HepG2 (cell line): Measurements from ENCODE around the gene TMEM236. TPM values are rescaled to one million over a fixed set of nuclear protein-coding genes. Genes with fewer than 3 reads are reported as not detected.

Experiments
- ATAC-seq: fragments of 200-7000 bp; cut with Tn5 transposase; 3 replicates; pipeline ENCODE4 v1.9.1; 2020; ENCODE audit warnings: mild to moderate bottlenecking, moderate library complexity
- BruUV-seq: library from RNA; stranded (reverse); fragments of 400-500 nt; replicated peaks from 2 replicates; lab custom pipeline; 2021; lab: Mats Ljungman, UMichigan
- CTCF ChIA-PET: fragments of 300-600 bp; formaldehyde crosslinking; extraction: SDS; loops from one replicate; lab custom pipeline; 2021; ENCODE audit warnings: low total read pairs, inconsistent platforms, low intra/inter-chr PET ratio; lab: Yijun Ruan, JAX
- POLR2A ChIA-PET: fragments of 350-600 bp; sonication (Branson Sonifier 250); formaldehyde crosslinking; loops from one replicate; lab custom pipeline; 2020; ENCODE audit warnings: antibody characterized with exemption, inconsistent platforms; lab: Yijun Ruan, JAX
- DNase-seq: peaks from one replicate; pipeline ENCODE4 v3.0.0-alpha.2; 2015; ENCODE audit warnings: low spot score
- FAIRE-seq: peaks from 3 replicates; lab custom pipeline; 2011; peaks lifted over from hg19 to GRCh38; lab: Jason Lieb, UNC
- H2AFZ ChIP-seq: one replicate; pipeline ENCODE4 v1.6.1; 2011; ENCODE audit warnings: low read length, inconsistent platforms
- H3K27ac ChIP-seq: fragments of 300-600 bp; 3 replicates; pipeline ENCODE4 v1.8.0; 2011; ENCODE audit warnings: mixed run types, mild to moderate bottlenecking, mixed read lengths, low read length, inconsistent platforms; ENCODE audit not compliant: insufficient read depth; ENCODE audit errors: extremely low read length
- H3K27me3 ChIP-seq, 2 experiments: fragments of 200-600 bp in 1 of 2; 2 replicates in 1 of 2; 3 replicates in 1 of 2; pipeline versions ENCODE4 v1.6.0 to v1.8.0; 2011; ENCODE audit warnings: low read length in 2 of 2, mild to moderate bottlenecking in 2 of 2, moderate library complexity in 2 of 2, inconsistent platforms in 1 of 2; ENCODE audit not compliant: insufficient read depth in 2 of 2, control insufficient read depth in 1 of 2
- H3K36me3 ChIP-seq, 2 experiments: fragments of 200-600 bp in 1 of 2; replicated peaks in 1 of 2; 2 replicates in 1 of 2; 3 replicates in 1 of 2; pipeline versions ENCODE4 v1.5.1 to v1.8.0; 2011; ENCODE audit warnings: low read length in 2 of 2, inconsistent platforms in 1 of 2; ENCODE audit not compliant: insufficient read depth in 2 of 2, control insufficient read depth in 1 of 2
- H3K4me1 ChIP-seq: 2 replicates; pipeline ENCODE4 v1.5.1; 2012; ENCODE audit warnings: low read length, inconsistent platforms; ENCODE audit not compliant: insufficient read depth
- H3K4me2 ChIP-seq: 2 replicates; pipeline ENCODE4 v1.6.0; 2011; ENCODE audit warnings: low read depth, low read length, inconsistent platforms
- H3K4me3 ChIP-seq, 3 experiments: fragments of 200-600 bp in 1 of 3; sonication (generic), shearing (Covaris generic) in 1 of 3; replicated peaks in 1 of 3; 2 replicates each; pipeline ENCODE4 v1.5.1; 2011 to 2016; ENCODE audit warnings: low read length in 3 of 3, inconsistent platforms in 2 of 3, low read depth in 2 of 3, mild to moderate bottlenecking in 2 of 3, control low read depth in 1 of 3, mixed read lengths in 1 of 3; ENCODE audit not compliant: insufficient read depth in 1 of 3
- H3K79me2 ChIP-seq: one replicate; pipeline ENCODE4 v1.6.1; 2011; ENCODE audit warnings: low read length, inconsistent platforms; ENCODE audit not compliant: insufficient read depth
- H3K9ac ChIP-seq: 2 replicates; pipeline ENCODE4 v1.6.0; 2011; ENCODE audit warnings: mild to moderate bottlenecking, low read depth, low read length, inconsistent platforms; ENCODE audit not compliant: insufficient read depth
- H3K9me3 ChIP-seq: 2 replicates; pipeline ENCODE4 v1.5.1; 2012; ENCODE audit warnings: mild to moderate bottlenecking, low read length
- H4K20me1 ChIP-seq: 2 replicates; pipeline ENCODE4 v1.6.0; 2011; ENCODE audit warnings: inconsistent platforms, mild to moderate bottlenecking, low read length, moderate library complexity; ENCODE audit not compliant: insufficient read depth
- AKNA ChIP-seq: sonication (generic); formaldehyde crosslinking; IDR thresholded peaks from 2 replicates; pipeline ENCODE4 v1.4.0; 2020; ENCODE audit warnings: missing genetic modification reagents, borderline replicate concordance
- ATF7-NPFF ChIP-seq: sonication (generic); formaldehyde crosslinking; IDR thresholded peaks from 2 replicates; pipeline ENCODE4 v1.8.1; 2023; ENCODE audit warnings: mild to moderate bottlenecking, low read depth, missing genetic modification reagents, moderate library complexity
- HDAC1 ChIP-seq: sonication (generic); formaldehyde crosslinking; IDR thresholded peaks from 2 replicates; pipeline ENCODE4 v1.5.1; 2020; ENCODE audit warnings: mild to moderate bottlenecking, missing genetic modification reagents
- SALL2 ChIP-seq: sonication (generic); formaldehyde crosslinking; IDR thresholded peaks from 2 replicates; pipeline ENCODE4 v1.8.1; 2023; ENCODE audit warnings: mild to moderate bottlenecking, missing genetic modification reagents, inconsistent platforms
- ZBTB10 ChIP-seq: sonication (generic); formaldehyde crosslinking; IDR thresholded peaks from 2 replicates; pipeline ENCODE4 v1.4.0; 2020; ENCODE audit warnings: missing genetic modification reagents, borderline replicate concordance
- ZFP91 ChIP-seq: sonication (generic); formaldehyde crosslinking; IDR thresholded peaks from 2 replicates; pipeline ENCODE4 v1.9.0; 2022; ENCODE audit warnings: missing genetic modification reagents, mild to moderate bottlenecking, borderline replicate concordance
- ZNF773 ChIP-seq: sonication (generic); formaldehyde crosslinking; IDR thresholded peaks from 2 replicates; pipeline ENCODE4 v1.4.0; 2020; ENCODE audit warnings: missing genetic modification reagents, borderline replicate concordance
- WGBS: methylation state at CpG from one replicate; pipeline ENCODE4 v1.1.6; 2017; ENCODE audit warnings: low lambda C conversion rate; 5-methylcytosine and 5-hydroxymethylcytosine counted together
- in situ Hi-C: cut with HindIII; loops from 2 replicates; pipeline ENCODE4 v1.10.0; 2017; ENCODE audit warnings: low pct_unique_long_range_greater_than_20kb; ENCODE audit not compliant: extremely low pct_ligation_motif_present
- intact Hi-C: fragments of 100-400 bp; cut with micrococcal nuclease; formaldehyde crosslinking; loops from one replicate; pipeline ENCODE4 v1.10.0; 2022; ENCODE audit not compliant: unreplicated experiment
- polyA plus RNA-seq, 8 experiments: library from polyadenylated mRNA; depleted of rRNA in 3 of 8; stranded (reverse) in 7 of 8; unstranded in 1 of 8; fragments of >200 nt; fragmentation: Illumina TruSeq in 4 of 8; extraction: Trizol in 4 of 8; gene quantifications; 2 replicates each; pipeline versions ENCODE4 v1.2.1 to v1.2.3, GENCODE V29; 2011 to 2016; ENCODE audit warnings: low read depth in 4 of 8, missing spikeins in 1 of 8, mixed read lengths in 1 of 8; ENCODE audit not compliant: insufficient read depth in 1 of 8
- total RNA-seq, 5 experiments: library from RNA; depleted of rRNA; stranded (reverse); fragments of >200 nt; fragmentation: Illumina TruSeq; extraction: Trizol; gene quantifications; 2 replicates each; pipeline ENCODE4 v1.2.3, GENCODE V29; 2016; ENCODE audit warnings: low read depth in 1 of 5
- TF ChIP-seq, protein P1 (sequence below): IDR thresholded peaks from 2 replicates; pipeline ENCODE4 v1.4.0; 2020; ENCODE audit warnings: mild to moderate bottlenecking, missing genetic modification reagents

The TMEM236 gene
- total and polyA plus RNA-seq, 2 of the 13 experiments (the other 11 are each of a cell fraction or from before 2014, with no cell fraction given), result 0.04 to 0.08 TPM

- TF ChIP-seq ZFP91 (CRISPR knock-in tag) (no peak), ZNF773 (no peak), HDAC1 (CRISPR knock-in tag) (no peak), SALL2 (no peak), ATF7-NPFF (no peak)
- TF ChIP-seq, protein P1, sequence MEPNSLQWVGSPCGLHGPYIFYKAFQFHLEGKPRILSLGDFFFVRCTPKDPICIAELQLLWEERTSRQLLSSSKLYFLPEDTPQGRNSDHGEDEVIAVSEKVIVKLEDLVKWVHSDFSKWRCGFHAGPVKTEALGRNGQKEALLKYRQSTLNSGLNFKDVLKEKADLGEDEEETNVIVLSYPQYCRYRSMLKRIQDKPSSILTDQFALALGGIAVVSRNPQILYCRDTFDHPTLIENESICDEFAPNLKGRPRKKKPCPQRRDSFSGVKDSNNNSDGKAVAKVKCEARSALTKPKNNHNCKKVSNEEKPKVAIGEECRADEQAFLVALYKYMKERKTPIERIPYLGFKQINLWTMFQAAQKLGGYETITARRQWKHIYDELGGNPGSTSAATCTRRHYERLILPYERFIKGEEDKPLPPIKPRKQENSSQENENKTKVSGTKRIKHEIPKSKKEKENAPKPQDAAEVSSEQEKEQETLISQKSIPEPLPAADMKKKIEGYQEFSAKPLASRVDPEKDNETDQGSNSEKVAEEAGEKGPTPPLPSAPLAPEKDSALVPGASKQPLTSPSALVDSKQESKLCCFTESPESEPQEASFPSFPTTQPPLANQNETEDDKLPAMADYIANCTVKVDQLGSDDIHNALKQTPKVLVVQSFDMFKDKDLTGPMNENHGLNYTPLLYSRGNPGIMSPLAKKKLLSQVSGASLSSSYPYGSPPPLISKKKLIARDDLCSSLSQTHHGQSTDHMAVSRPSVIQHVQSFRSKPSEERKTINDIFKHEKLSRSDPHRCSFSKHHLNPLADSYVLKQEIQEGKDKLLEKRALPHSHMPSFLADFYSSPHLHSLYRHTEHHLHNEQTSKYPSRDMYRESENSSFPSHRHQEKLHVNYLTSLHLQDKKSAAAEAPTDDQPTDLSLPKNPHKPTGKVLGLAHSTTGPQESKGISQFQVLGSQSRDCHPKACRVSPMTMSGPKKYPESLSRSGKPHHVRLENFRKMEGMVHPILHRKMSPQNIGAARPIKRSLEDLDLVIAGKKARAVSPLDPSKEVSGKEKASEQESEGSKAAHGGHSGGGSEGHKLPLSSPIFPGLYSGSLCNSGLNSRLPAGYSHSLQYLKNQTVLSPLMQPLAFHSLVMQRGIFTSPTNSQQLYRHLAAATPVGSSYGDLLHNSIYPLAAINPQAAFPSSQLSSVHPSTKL (CRISPR knock-in tag), result no peak
Observed at GRCh38 chr10:17713758-17714157, 38.2 kb upstream of the TMEM236 start (continued).

DNA sequence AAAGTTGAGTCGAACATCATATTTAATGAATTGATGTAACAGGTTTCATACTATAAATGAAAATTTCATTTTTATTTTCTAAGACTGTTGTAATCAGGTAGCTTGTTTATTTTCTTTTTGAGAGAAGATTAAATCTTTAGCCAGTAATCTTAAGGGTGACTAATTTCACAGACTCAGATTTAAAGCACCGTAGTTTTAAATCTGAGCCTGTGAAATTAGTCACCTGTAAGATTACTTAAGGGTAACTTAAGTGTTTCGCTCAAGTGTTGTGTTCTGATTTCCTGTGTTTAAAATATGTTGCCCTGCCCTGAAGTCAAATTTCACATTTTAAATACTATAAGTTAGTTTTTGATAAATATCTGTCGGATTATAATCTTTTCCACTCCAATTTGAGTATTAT lies 35.8 kb upstream of the TMEM236 start:
- Histone ChIP-seq H3K36me3 (peaks cover 9 to 47% of the 10 kb centered on the region in 2 experiments), H3K27me3 (no peaks in the 10 kb centered on the region), H2AFZ (no peak overlapping the region), H3K9me3 (no peaks in the 10 kb centered on the region), H3K4me1 (no peaks in the 10 kb centered on the region), H3K9ac (no peak overlapping the region), H4K20me1 (no peaks in the 10 kb centered on the region), H3K4me2 (no peak overlapping the region), H3K79me2 (no peaks in the 10 kb centered on the region), H3K4me3 (no peak overlapping the region), H3K27ac (no peak overlapping the region)
- CTCF ChIA-PET, result no interaction called here
- FAIRE-seq (no peak), ATAC-seq (no peak), DNase-seq (no peak)
- WGBS, result 97% methylated on average over 4 of the region's 4 CpGs
- TF ChIP-seq ZBTB10 (CRISPR knock-in tag), result no peak
- no peak for TF ChIP-seq AKNA (CRISPR knock-in tag)
- POLR2A ChIA-PET, result no interaction called here
- BruUV-seq, result no TSS peak
- intact Hi-C loops, result no loop called here
- in situ Hi-C loops, result no loop called here
